HFFc6 (cell line): ENCODE measurements around the gene C1orf87. TPM values are rescaled to one million over a fixed set of nuclear protein-coding genes. Genes with fewer than 3 reads are reported as not detected.
A peak's percentile ranks its signal among the peaks of the same experiment; 100 is the strongest.

Source experiments
- DNase-seq: peaks from one replicate; pipeline ENCODE4 v3.0.0-alpha.2; 2018
- H3K27ac Mint-ChIP-seq: 2 replicates; pipeline ENCODE4 v1.8.0; 2020; ENCODE audit warnings: mild to moderate bottlenecking, mixed read lengths
- H3K27me3 Mint-ChIP-seq: 2 replicates; pipeline ENCODE4 v1.8.0; 2021; ENCODE audit warnings: mild to moderate bottlenecking, moderate library complexity, mixed read lengths; ENCODE audit not compliant: insufficient read depth
- H3K36me3 Mint-ChIP-seq: 2 replicates; pipeline ENCODE4 v1.8.0; 2021; ENCODE audit warnings: low read depth, mixed read lengths
- H3K4me1 Mint-ChIP-seq: 2 replicates; pipeline ENCODE4 v1.8.0; 2020; ENCODE audit warnings: low read depth, mixed read lengths
- H3K4me3 Mint-ChIP-seq: 2 replicates; pipeline ENCODE4 v1.8.0; 2020; ENCODE audit warnings: mild to moderate bottlenecking, moderate library complexity, mixed read lengths
- H3K9me3 Mint-ChIP-seq: 2 replicates; pipeline ENCODE4 v1.8.0; 2020; ENCODE audit warnings: mild to moderate bottlenecking, mixed read lengths
- CTCF ChIP-seq: fragments of 200-600 bp; sonication (generic); IDR thresholded peaks from 2 replicates; pipeline ENCODE4 v1.5.0; 2021; ENCODE audit warnings: antibody characterized with exemption, mild to moderate bottlenecking
- long read RNA-seq: library from polyadenylated mRNA; unstranded; transcript quantifications from one replicate; pipeline ENCODE4 v2.0.0, GENCODE V29; 2019
- total RNA-seq, 6 experiments: library from RNA; stranded (reverse); fragmentation: NEBNext Ultra II Directional; extraction: Animal tissue kit (Norgen Biotek cat#: 25700); gene quantifications; 2 replicates in 1 of 6; 3 replicates in 5 of 6; pipeline ENCODE4 v1.2.3, GENCODE V29; 2021

The C1orf87 gene
- not detected for total RNA-seq
- long read RNA-seq = 0 reads

- Mint-ChIP-seq H3K4me3 (no peak within 1 kb of the TSS), H3K36me3 (no peaks in the 10 kb centered on the region), H3K4me1 (peaks cover 5% of the 10 kb centered on the region), H3K9me3 (no peaks in the 10 kb centered on the region), H3K27me3 (peaks cover 2% of the 10 kb centered on the region; the same call in 1 of the 2 replicates), H3K27ac (no peak within 1 kb of the TSS)
- no peak for TF ChIP-seq CTCF
- no peak for DNase-seq
Observed at GRCh38 chr1:60073605-60074278, at the start of gene C1orf87. Gene C1orf87, minus strand, starts transcription at chr1:60073770. Its CDS starts 1,127 bp downstream, at chr1:60072643.

- Mint-ChIP-seq H3K36me3 (no peaks in the 10 kb centered on the region), H3K27ac (no peak overlapping the region), H3K4me3 (no peak overlapping the region), H3K4me1 (no peaks in the 10 kb centered on the region), H3K27me3 (peaks cover 2% of the 10 kb centered on the region), H3K9me3 (no peaks in the 10 kb centered on the region)
- TF ChIP-seq CTCF = no peak
- no peak for DNase-seq
Observed at GRCh38 chr1:60118085-60118484, 44.5 kb upstream of the C1orf87 start.

GRCh38 chr1:60114745-60115318, 41.3 kb upstream of the C1orf87 start:
- Mint-ChIP-seq H3K9me3 (no peaks in the 10 kb centered on the region), H3K27ac (no peak overlapping the region), H3K36me3 (no peaks in the 10 kb centered on the region), H3K4me3 (no peak overlapping the region), H3K4me1 (no peaks in the 10 kb centered on the region), H3K27me3 (peaks cover 2% of the 10 kb centered on the region)
- DNase-seq = no peak
- TF ChIP-seq CTCF = no peak

GRCh38 chr1:60113596-60113995, 40.0 kb upstream of the C1orf87 start:
- H3K4me1 Mint-ChIP-seq = no peaks in the 10 kb centered on the region
- no peak overlapping the region for H3K4me3 Mint-ChIP-seq
- no peaks in the 10 kb centered on the region for H3K36me3 Mint-ChIP-seq
- H3K9me3 Mint-ChIP-seq = no peaks in the 10 kb centered on the region
- no peak for TF ChIP-seq CTCF
- H3K27me3 Mint-ChIP-seq = peaks cover 2% of the 10 kb centered on the region
- no peak overlapping the region for H3K27ac Mint-ChIP-seq
- no peak for DNase-seq

- H3K4me1 Mint-ChIP-seq = no peaks in the 10 kb centered on the region
- H3K27ac Mint-ChIP-seq = no peak overlapping the region
- H3K4me3 Mint-ChIP-seq = no peak overlapping the region
- no peaks in the 10 kb centered on the region for H3K9me3 Mint-ChIP-seq
- TF ChIP-seq CTCF = peak; percentile 32
- H3K36me3 Mint-ChIP-seq = no peaks in the 10 kb centered on the region
- H3K27me3 Mint-ChIP-seq = peaks cover 2% of the 10 kb centered on the region
- DNase-seq = no peak
Observed at GRCh38 chr1:60113028-60113427, 39.5 kb upstream of the C1orf87 start.
